HL-60/S4 treated with retinoic acid at 250 ng/mL for 4 days and 3 days (cell line): Measurements from ENCODE around the gene SEC22C.

ENCODE experiments used
- in situ Hi-C: fragments of 300-500 bp; cut with MboI; formaldehyde crosslinking; loops from 2 replicates; pipeline ENCODE4 v1.7.0; 2022; ENCODE audit warnings: low sequenced_read_pairs

SEC22C gene

DNA sequence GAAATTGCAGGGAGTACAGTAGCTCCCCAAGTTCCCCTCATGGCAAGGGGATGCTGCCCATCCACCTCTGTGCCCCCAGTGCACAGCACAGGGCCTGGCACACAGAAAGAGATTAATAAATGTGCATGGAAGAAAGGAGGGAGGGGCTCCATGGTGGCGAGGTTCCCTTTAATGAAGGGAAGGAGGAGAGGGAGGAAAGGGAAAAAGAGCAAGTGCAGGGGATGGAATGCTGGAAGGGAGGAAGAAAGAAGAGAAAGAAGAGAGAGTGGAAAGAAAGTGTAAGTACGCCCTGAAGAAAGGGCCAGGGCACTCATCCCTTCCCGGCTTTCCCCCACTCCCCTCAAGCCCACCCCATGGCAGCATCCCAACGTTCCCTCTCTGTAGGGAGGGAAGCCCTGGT is 80.9 kb downstream of the SEC22C start:
- in situ Hi-C loops, result no loop called here

DNA sequence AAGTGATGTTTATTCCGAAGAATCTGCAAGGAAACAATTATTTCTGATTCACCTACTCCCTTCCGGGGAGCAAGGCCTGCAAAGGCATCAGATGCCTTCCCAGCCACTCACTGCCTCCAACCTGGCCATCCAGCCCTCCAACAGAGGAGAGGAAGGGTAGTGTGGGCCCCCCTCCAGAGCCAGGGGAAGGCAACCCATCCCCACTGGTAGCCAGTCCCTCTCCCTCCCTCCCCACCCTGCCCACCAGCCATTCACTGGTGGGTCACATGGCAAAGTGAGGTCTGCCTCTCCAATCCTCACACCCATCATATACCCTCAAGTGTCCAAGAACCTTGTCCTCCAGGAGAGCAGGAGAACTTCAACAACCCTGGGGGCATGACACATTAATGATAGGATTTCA is 81.7 kb downstream of the SEC22C start:
- in situ Hi-C loops, result no loop called here

DNA sequence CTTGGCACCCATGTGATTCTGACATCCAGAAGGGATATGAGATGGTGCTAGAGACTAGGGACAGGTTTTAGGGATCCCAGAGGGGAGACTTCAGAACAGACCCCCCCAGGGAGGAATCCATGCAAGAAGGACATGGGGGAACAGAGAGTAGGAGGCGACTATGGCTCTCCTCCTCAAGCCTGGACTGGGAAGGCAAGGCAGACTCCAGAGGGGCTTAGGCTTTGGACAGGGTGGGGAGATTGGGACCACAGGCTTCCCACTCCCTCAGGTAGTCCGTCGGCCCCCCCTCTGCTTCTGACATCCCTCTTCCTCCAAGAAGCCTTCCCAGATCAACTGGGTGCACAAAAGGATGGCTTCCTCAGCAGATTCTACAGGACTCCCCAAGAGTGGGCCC is 82.3 kb downstream of the SEC22C start:
- in situ Hi-C loops, result no loop called here

DNA sequence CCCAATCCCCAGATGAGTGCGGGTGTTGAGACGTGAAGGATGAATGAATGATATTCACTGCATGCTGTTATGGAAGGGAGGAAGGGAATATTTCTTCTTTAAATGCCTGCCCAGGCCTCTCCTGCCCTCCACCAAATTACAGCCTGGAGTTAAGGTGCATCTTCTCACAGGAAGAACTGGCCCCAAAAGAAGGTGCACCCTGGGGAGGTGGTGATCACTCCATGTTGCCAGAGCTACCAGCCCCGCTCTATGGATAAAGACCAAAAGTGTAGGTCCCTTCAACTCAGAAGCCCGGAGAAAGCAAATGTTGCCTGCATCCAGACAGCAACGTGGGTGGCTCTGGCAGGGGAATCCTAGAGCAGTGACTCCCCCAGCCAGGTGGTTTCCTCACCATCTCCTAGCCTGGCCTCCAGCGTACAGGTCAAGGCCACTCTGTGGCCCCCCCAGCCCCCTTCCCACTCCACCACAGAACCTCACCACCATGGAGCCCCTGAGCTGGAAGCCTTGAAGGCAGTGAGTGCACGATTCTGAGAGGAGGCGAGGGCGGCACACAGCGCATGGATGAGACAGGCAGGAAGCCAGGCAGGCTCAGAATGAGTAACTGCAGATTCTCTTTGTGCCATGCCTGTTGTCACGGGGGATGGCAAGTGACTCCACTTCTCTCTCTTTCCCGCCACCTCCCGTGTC is 82.8 kb downstream of the SEC22C start:
- in situ Hi-C loops, result no loop called here

DNA sequence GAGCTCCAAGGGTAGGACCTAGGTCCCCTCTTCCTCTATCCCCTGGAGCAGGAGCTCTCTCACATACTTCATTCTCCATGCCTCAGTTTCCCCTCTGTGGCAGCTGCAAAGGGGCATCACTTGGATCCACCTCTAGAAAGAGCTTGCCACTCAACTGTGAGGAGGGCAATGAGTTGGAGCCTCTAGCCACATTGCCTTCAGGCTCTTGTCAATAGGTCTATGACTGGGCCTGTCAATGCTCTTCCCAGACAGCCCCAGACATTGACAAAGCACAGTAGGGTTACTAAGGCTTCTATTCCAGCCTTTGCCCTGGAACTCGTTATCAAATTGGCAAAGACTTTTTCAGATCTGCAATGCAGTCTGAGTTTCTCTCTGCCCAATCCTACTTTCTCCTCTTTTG is 83.7 kb downstream of the SEC22C start:
- in situ Hi-C loops, result no loop called here
